HS-27A (cell line): ENCODE results near the gene SKIC2.

Experiments used
- DNase-seq: peaks from one replicate; pipeline ENCODE4 v3.0.0-alpha.2; 2012; ENCODE audit warnings: low read depth, missing footprints

Gene SKIC2

DNA sequence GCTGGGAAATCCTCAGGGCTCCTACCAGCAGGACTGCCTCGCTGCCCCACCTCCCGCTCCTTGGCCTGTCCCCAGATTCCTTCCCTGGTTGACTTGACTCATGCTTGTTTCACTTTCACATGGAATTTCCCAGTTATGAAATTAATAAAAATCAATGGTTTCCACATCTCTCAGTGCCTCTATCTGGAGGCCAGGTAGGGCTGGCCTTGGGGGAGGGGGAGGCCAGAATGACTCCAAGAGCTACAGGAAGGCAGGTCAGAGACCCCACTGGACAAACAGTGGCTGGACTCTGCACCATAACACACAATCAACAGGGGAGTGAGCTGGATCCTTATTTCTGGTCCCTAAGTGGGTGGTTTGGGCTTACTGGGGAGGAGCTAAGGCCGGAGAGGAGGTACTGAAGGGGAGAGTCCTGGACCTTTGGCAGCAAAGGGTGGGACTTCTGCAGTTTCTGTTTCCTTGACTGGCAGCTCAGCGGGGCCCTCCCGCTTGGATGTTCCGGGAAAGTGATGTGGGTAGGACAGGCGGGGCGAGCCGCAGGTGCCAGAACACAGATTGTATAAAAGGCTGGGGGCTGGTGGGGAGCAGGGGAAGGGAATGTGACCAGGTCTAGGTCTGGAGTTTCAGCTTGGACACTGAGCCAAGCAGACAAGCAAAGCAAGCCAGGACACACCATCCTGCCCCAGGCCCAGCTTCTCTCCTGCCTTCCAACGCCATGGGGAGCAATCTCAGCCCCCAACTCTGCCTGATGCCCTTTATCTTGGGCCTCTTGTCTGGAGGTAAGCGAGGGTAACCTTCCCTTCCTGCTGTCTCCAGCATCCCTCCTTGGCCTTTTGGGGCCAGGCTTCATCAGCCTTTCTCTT lies 13.2 kb upstream of the SKIC2 start, which contains the start of gene CFB:
CFB (plus strand) TSS at position 589 of the 863 bp plus-strand sequence; CDS start at position 716, 127 bp downstream.
- peak; percentile 79 for DNase-seq

GRCh38 chr6:31946370-31946885 lies 12.5 kb upstream of the SKIC2 start:
- DNase-seq = no peak

GRCh38 chr6:31947070-31947675 lies 11.8 kb upstream of the SKIC2 start:
- no peak for DNase-seq

- DNase-seq = no peak
Observed at GRCh38 chr6:31947864-31948263, 11.1 kb upstream of the SKIC2 start.

DNA sequence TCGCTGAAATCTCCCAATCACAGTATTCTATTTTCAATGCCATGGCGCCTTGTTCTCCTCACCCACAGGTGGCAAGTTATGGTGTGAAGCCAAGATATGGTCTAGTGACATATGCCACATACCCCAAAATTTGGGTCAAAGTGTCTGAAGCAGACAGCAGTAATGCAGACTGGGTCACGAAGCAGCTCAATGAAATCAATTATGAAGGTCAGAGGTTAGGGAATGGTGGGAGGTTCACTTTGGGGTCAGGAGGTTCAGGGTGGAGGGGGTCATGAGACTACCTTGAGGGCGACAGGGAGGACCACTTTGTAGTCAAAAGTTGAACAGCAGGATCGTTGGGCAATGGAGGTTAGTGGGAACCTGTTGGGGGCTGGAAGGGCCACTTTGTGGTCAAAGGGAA lies 10.7 kb upstream of the SKIC2 start:
- DNase-seq = no peak

GRCh38 chr6:31948753-31949413 lies 10.1 kb upstream of the SKIC2 start:
- DNase-seq = peak; percentile 39

DNA sequence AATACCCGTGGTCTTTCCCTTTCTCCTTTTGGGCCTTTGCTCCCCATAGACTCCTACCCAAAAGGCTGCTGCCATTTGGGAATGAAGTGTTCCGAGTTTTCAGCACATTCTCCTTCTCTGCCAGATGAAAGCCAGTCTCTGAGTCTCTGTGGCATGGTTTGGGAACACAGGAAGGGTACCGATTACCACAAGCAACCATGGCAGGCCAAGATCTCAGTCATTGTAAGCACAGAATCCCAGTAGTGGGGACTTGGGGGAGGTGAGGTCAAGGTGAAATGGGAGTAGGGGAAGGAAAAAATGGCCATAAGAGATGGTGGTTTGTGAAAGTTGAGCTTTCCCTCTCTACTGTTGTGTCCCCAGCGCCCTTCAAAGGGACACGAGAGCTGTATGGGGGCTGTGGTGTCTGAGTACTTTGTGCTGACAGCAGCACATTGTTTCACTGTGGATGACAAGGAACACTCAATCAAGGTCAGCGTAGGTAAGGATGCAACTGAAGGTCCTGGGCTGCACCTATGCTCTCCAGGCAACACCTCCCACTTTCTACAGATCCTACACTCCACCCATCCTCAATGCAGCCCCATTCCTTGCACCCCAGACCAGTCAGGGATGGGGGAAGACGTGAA lies 8.9 kb upstream of the SKIC2 start:
- DNase-seq = no peak

- peak; percentile 48 for DNase-seq
Observed at GRCh38 chr6:31952140-31952805, 6.7 kb upstream of the SKIC2 start.

DNA sequence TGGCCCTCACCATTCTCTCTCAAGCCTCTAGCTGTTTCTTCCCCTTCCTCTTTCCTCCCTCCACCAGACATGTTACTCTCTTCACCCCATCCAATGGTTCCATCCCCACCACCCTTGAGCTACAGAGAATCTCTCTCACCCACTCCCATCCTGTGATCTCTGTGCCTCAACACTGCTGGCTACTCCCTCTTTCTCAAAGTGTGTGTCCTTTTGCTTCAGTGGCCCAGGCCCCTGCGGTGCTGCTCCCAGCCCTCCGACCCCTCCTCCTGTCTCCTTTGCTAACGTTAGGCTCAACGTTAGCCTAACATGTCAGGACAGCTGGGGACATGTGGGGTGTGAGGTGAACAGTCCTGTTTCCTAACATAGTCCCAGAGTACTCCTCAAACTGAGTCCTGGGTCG lies 6.1 kb upstream of the SKIC2 start:
- no peak for DNase-seq

DNA sequence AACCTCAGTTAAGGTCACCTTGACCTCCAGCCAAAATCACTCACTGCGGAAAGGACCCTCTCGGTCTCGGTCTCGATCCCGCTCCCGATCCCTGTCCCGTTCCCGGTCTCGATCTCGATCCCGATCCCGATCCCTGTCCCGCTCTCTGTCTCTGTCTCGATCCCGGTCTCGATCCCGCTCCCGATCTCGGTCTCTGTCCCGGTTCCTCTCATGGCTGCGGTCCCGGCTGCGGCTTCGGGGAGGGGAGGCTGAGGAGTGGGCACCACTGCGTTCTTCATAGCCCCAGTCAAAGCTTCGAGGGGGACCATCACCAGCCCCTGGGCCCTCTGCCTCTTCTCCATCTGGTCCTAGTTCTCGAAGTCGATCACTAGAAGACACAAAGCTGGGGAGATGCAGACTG lies 4.5 kb upstream of the SKIC2 start:
- no peak for DNase-seq

DNA sequence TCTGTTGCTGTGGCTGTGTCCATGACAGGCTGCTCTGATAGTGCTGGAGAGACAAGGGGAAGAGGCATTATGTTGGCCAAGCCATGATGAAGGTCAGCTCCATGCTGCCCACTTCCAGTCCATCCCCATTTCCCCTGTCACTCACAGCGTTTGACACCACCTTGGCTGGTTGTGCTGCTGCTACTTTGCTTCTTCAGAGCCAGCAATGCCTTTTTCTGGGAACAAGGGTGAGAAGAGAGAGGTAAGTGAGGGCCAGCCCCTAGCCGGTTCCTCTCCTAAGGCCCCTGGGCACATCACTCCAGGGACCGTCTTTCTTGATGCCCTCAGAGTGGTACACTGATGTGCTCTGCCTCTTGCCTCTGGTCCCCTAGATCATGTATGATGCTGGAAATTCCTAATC lies 2.2 kb upstream of the SKIC2 start:
- DNase-seq = no peak

- DNase-seq = no peak
Observed at GRCh38 chr6:31958412-31958740, 599 bp upstream of the SKIC2 start.

DNA sequence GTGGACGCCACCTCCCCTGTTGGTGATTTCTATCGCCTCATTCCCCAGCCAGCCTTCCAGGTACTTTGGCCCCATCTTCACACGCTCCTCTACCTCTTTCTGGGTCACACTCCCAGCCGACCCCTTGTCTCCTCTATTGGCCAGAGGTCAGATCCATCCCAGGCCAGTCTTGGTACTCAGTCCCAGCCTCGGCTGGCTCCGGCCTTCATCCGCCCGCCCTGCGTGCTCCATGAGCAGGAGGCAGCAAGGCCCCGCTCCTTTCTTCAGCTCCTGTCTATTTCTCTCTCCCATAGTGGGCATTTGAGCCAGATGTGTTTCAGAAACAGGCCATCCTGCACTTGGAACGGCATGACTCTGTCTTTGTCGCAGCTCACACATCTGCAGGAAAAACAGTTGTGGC lies 2.6 kb downstream of the SKIC2 start:
- DNase-seq = no peak

GRCh38 chr6:31963921-31964320 lies 4.9 kb downstream of the SKIC2 start:
- DNase-seq = no peak

DNA sequence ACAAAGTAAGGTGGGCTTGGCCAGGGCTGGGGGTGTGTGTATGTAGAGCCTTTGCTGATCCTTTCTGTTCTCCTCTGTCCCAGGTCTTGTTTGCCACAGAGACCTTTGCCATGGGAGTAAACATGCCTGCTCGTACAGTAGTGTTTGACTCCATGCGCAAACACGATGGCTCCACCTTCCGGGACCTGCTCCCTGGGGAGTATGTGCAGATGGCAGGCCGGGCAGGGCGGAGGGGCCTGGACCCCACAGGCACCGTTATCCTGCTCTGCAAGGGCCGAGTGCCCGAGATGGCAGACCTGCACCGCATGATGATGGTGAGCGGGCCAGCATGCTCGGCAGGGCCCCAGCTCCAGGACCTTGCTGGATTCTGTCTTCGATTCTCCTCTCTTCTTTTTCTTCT lies 6.7 kb downstream of the SKIC2 start:
- DNase-seq = no peak

DNA sequence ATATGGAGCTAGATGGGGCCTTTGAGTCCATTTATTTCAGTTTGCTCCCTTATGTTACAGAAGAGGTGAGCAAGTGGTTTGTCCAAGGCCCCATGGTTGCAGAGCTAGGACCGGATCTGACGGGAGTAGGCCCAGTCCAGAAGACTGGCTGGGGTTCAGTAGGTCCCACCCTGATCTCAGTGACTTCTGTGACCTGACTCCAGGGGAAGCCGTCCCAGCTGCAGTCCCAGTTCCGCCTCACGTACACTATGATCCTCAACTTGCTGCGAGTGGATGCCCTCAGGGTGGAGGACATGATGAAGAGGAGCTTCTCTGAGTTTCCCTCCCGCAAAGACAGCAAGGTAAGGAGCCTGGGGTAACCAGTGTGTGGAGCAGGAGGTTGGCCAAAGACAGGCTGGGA lies 7.5 kb downstream of the SKIC2 start:
- DNase-seq = no peak

DNA sequence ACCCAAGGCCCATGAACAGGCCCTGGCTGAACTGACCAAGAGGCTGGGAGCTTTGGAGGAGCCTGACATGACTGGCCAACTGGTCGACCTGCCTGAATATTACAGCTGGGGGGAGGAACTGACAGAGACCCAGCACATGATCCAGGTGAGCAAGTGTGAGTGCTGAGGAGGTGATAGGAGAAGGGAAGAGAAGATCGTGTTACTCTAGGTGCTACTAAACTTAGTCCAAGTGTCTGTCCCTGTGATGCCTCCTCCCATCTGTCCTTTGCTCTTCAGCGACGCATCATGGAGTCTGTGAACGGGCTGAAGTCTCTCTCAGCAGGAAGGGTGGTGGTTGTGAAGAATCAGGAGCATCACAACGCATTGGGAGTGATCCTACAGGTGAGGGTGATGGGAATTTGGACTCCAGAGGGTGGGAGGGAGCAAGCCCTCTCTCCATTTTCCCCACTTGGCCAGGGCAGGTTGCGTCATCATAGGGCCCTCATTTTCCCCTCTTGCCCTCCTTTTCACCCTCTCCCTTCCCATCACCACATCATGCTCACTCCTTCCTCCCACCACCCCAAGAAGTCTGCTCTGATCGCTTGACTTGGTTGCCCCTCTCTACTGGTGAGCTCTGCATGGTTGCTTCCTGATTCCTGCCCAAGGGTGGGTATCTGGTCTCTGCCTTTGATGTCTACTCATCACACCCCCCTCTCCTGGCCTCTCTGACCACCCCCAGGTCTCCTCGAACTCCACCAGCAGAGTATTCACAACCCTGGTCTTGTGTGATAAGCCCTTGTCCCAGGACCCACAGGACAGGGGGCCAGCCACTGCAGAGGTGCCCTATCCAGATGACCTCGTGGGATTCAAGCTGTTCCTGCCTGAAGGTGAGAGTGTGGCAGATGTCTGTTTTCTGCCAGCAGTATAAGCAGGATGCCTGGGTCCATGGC lies 8.3 kb downstream of the SKIC2 start:
- DNase-seq = no peak

DNA sequence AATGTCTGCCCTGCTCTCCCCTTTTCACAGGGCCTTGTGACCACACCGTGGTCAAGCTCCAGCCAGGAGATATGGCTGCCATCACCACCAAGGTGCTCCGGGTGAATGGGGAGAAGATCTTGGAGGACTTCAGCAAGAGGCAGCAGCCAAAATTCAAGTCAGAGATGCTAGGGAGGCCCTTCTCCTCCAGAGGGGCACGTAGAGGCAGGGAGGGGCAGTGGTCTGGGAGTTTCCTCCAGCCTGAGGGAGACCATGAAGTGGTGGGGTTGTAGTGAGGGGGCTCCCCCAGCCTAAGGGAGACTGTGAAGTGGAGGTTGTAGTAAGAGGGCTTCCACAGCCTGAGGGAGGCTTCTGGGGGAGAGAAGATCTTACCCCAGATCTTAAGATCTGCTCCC lies 8.9 kb downstream of the SKIC2 start:
- DNase-seq = no peak

DNA sequence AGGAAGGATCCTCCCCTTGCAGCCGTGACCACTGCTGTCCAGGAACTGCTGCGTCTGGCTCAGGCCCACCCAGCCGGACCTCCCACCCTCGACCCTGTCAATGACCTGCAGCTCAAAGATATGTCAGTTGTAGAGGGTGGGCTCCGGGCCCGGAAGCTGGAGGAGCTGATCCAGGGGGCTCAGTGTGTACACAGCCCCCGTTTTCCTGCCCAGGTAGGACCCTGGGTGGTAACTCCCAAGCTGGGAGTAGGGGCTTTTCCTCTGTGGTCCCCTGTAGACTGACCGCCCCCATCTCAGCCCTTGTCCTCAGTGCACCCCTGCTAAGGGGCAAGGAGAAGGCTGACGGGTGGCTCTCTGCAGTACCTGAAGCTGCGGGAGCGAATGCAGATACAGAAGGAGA lies 9.4 kb downstream of the SKIC2 start:
- no peak for DNase-seq

DNA sequence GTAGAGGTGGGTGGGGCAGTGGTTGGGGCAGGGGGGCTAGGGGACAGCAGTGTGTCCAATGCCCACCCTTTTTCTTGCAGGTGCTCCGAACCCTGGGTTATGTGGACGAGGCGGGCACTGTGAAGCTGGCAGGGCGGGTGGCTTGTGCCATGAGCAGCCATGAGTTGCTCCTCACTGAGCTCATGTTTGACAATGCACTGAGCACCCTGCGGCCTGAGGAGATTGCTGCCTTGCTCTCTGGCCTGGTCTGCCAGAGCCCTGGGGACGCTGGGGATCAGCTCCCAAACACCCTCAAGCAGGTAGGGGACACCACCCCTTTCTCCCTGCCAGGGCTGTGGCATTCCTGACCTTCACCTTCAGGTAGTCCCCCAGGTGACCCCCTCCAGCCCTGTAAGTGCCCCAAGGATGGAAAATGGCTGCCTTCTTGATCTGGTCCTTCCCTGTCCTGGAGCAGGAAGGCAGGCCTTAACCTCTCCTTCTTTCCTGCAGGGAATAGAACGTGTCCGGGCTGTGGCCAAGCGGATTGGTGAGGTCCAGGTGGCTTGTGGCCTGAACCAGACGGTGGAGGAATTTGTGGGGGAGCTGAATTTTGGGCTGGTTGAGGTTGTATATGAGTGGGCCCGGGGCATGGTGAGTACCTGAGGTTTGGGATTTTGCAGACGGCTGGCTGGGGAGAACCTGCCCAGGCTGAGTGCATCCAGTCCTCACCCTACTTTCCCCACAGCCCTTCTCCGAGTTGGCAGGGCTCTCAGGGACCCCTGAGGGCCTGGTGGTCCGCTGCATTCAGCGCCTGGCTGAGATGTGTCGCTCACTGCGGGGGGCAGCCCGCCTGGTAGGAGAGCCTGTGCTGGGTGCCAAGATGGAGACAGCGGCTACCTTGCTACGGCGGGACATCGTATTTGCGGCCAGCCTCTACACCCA lies 10.1 kb downstream of the SKIC2 start:
- DNase-seq = no peak
